GM12892 (cell line): ENCODE measurements around the gene JAKMIP1.

Experiments used
- POLR2A ChIP-seq: IDR thresholded peaks from 2 replicates; pipeline ENCODE4 v1.6.1; 2011; ENCODE audit warnings: low read depth, low read length, control low read depth
- TAF1 ChIP-seq: IDR thresholded peaks from 2 replicates; pipeline ENCODE4 v1.6.1; 2011; ENCODE audit warnings: low read depth, mild to moderate bottlenecking, control low read depth, low read length, borderline replicate concordance

DNA sequence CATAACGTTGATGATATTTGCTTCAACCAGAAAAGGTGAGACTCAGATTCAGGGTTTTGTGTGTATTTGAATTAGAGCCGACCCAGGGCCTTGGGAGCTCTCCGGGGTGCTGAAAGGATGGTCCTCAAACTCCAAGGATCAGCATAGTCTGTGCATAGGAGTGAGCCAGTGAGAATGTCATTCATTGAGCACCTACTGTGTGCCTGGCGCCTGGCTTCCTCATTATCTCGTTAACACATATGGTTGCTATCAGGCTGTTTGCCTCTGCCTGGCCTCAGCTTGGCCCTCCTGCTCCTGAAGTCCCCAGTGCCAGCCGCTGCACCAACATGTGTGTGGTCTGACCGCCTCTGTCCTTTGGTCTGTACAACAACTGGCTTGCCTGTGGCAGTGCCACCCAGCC lies 25.1 kb upstream of the JAKMIP1 start:
- no peak for TF ChIP-seq TAF1
- no peak for TF ChIP-seq POLR2A
